Smooth muscle cell (in vitro differentiated cells): ENCODE data around the gene JMJD1C. TPM values are rescaled to one million over a fixed set of nuclear protein-coding genes. Genes with fewer than 3 reads are reported as not detected.

Source experiments
- DNase-seq: peaks from one replicate; lab custom pipeline; 2025; ENCODE audit not compliant: unreplicated experiment; lab: John Stamatoyannopoulos, UW
- H2AFZ ChIP-seq: fragments of 200-600 bp; sonication (generic); 2 replicates; pipeline ENCODE4 v1.6.0; 2016; ENCODE audit warnings: antibody characterized with exemption, low read depth, mild to moderate bottlenecking
- H3F3A ChIP-seq: fragments of 200-600 bp; sonication (generic); 2 replicates; pipeline ENCODE4 v1.6.0; 2017; ENCODE audit warnings: antibody characterized with exemption, low read depth
- H3K27ac ChIP-seq: fragments of 200-600 bp; sonication (generic); 2 replicates; pipeline ENCODE4 v1.5.1; 2016; ENCODE audit warnings: low read depth, mild to moderate bottlenecking
- H3K27me3 ChIP-seq: fragments of 200-600 bp; sonication (generic); 2 replicates; pipeline ENCODE4 v1.6.1; 2016; ENCODE audit warnings: low read depth, mild to moderate bottlenecking
- H3K36me3 ChIP-seq: fragments of 200-600 bp; sonication (generic); 2 replicates; pipeline ENCODE4 v1.5.1; 2016; ENCODE audit warnings: low read depth
- H3K4me1 ChIP-seq: fragments of 200-600 bp; sonication (generic); 2 replicates; pipeline ENCODE4 v1.5.1; 2016; ENCODE audit warnings: low read depth
- H3K4me2 ChIP-seq: fragments of 200-600 bp; sonication (generic); 2 replicates; pipeline ENCODE4 v1.6.0; 2016; ENCODE audit warnings: mild to moderate bottlenecking
- H3K4me3 ChIP-seq: fragments of 200-600 bp; sonication (generic); 2 replicates; pipeline ENCODE4 v1.5.1; 2016; ENCODE audit warnings: mild to moderate bottlenecking
- H3K79me2 ChIP-seq: fragments of 200-600 bp; sonication (generic); 2 replicates; pipeline ENCODE4 v1.6.0; 2016; ENCODE audit warnings: low read depth, mild to moderate bottlenecking
- H3K9ac ChIP-seq: fragments of 200-600 bp; sonication (generic); 2 replicates; pipeline ENCODE4 v1.6.0; 2016; ENCODE audit warnings: low read depth
- H3K9me3 ChIP-seq: fragments of 200-600 bp; sonication (generic); replicated peaks from 2 replicates; pipeline ENCODE4 v1.5.1; 2016; ENCODE audit warnings: low read depth
- H4K20me1 ChIP-seq: fragments of 200-600 bp; sonication (generic); 2 replicates; pipeline ENCODE4 v1.6.0; 2016; ENCODE audit warnings: low read depth
- WGBS: methylation state at CpG from one replicate; pipeline ENCODE4 v1.1.7; 2016; ENCODE audit warnings: low lambda C conversion rate; 5-methylcytosine and 5-hydroxymethylcytosine counted together
- polyA plus RNA-seq: library from polyadenylated mRNA; unstranded; fragments of >200 nt; fragmentation: Nextera tagmentation; extraction: Ambion mirVana; gene quantifications from 2 replicates; pipeline ENCODE4 v1.2.1, GENCODE V29; 2016
- total RNA-seq: library from RNA; depleted of rRNA; stranded (reverse); fragments of >200 nt; gene quantifications from 2 replicates; pipeline ENCODE4 v1.2.3, GENCODE V29; 2014
- TF ChIP-seq, protein P1 (sequence below): fragments of 200-600 bp; sonication (generic); IDR thresholded peaks from 2 replicates; pipeline ENCODE4 v1.5.1; 2017; ENCODE audit warnings: borderline replicate concordance, mild to moderate bottlenecking, antibody characterized with exemption; ENCODE audit not compliant: insufficient read depth, poor library complexity, severe bottlenecking

Gene JMJD1C
- total and polyA plus RNA-seq, 2 experiments from 2014 or later = 28.5 to 132 TPM

DNA sequence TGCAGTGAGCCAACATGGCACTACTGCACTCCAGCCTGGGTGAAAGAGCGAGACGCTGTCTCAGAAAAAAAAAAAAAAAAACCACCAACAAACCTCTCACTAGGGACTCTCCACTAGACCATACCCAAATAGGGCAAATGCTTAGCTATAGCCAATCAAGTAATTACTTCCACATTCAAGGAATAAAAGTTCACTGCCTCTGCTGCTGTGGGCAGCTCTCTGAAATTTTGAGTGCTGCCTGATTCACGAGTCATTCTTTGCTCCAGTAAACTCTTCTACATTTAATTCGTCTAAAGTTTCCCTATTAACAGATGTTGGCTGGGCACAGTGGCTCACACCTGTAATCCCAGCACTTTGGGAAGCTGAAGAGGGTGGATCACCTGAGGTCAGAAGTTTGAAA lies 337.3 kb downstream of the JMJD1C start:
- H2AFZ ChIP-seq = no peak overlapping the region

DNA sequence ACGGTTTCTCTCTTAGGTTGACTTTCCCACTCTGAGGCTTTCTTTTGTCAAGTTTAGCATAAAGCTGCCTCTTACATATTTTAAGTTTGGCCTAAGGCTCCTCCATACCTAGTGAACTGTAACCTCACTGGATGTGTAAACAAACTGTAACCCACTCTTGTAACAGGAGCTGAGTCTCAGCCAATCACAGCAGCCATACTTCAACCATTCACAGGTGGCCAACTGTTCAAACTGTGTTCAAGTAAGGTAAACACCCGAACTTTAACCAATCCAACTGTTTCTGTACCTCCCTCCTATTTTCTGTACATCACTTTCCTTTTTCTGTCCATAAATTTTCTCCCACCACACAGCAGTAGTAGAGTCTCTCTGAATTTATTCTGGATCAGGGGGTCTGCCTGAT lies 340.3 kb downstream of the JMJD1C start:
- no peaks in the 10 kb centered on the region for H3K36me3 ChIP-seq
- TF ChIP-seq, protein P1, sequence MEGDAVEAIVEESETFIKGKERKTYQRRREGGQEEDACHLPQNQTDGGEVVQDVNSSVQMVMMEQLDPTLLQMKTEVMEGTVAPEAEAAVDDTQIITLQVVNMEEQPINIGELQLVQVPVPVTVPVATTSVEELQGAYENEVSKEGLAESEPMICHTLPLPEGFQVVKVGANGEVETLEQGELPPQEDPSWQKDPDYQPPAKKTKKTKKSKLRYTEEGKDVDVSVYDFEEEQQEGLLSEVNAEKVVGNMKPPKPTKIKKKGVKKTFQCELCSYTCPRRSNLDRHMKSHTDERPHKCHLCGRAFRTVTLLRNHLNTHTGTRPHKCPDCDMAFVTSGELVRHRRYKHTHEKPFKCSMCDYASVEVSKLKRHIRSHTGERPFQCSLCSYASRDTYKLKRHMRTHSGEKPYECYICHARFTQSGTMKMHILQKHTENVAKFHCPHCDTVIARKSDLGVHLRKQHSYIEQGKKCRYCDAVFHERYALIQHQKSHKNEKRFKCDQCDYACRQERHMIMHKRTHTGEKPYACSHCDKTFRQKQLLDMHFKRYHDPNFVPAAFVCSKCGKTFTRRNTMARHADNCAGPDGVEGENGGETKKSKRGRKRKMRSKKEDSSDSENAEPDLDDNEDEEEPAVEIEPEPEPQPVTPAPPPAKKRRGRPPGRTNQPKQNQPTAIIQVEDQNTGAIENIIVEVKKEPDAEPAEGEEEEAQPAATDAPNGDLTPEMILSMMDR = no peak
- H4K20me1 ChIP-seq = no peaks in the 10 kb centered on the region
- no peaks in the 10 kb centered on the region for H3K4me1 ChIP-seq
- 98% methylated on average over 2 of the region's 2 CpGs for WGBS
- H3K79me2 ChIP-seq = no peaks in the 10 kb centered on the region
- no peaks in the 10 kb centered on the region for H3F3A ChIP-seq
- H3K27ac ChIP-seq = no peak overlapping the region
- H3K4me2 ChIP-seq = no peak overlapping the region
- no peak overlapping the region for H3K9ac ChIP-seq
- H2AFZ ChIP-seq = no peak overlapping the region
- H3K27me3 ChIP-seq = no peaks in the 10 kb centered on the region
- DNase-seq = no peak
- no peak overlapping the region for H3K4me3 ChIP-seq
- no peaks in the 10 kb centered on the region for H3K9me3 ChIP-seq

More for the DNA sequence above, 337.3 kb downstream of the JMJD1C start:
- TF ChIP-seq, protein P1 = no peak
- Histone ChIP-seq H4K20me1 (no peaks in the 10 kb centered on the region), H3F3A (no peaks in the 10 kb centered on the region), H3K9ac (no peak overlapping the region), H3K27ac (no peak overlapping the region), H3K9me3 (no peaks in the 10 kb centered on the region), H3K27me3 (no peaks in the 10 kb centered on the region), H3K36me3 (no peaks in the 10 kb centered on the region), H3K4me1 (no peaks in the 10 kb centered on the region), H3K4me2 (no peak overlapping the region), H3K4me3 (no peak overlapping the region), H3K79me2 (peaks cover 2% of the 10 kb centered on the region)
- WGBS = 76% methylated on average over 4 of the region's 4 CpGs
- no peak for DNase-seq

DNA sequence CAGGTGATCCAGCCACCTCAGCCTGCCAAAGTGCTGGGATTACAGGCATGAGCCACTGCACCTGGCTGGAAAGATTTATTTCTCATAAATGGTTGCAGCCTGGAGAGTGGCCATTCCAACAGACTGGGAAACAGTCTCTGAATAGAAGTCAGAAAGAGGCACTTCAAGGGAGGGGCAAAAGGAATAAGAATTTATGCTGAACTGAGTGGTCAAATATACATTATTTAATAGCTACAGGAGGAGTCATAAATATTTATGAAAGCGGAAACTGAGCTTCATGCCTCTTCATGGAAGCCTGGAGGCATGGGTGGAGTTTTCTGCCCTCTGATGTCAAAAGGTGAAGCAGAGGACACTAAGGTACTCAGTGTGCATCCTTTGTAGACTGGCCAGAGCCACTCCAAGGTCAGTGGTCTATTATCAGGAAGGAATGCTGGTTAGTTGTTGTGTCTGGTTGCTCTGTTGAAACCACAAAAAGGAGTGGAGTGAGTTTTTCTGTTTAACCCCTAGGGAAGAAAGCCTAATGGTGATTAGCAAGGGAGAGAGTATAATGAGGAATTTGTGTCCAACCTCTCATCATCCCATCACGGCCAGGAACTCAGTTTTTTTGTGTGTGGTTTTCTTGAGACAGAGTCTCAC lies 341.9 kb downstream of the JMJD1C start:
- TF ChIP-seq, protein P1 = no peak
- H3K4me2 ChIP-seq = no peak overlapping the region
- H3K36me3 ChIP-seq = no peaks in the 10 kb centered on the region
- no peaks in the 10 kb centered on the region for H3K27me3 ChIP-seq
- no peak overlapping the region for H2AFZ ChIP-seq
- 83% methylated on average over 2 of the region's 2 CpGs for WGBS
- H3K4me3 ChIP-seq = no peak overlapping the region
- no peaks in the 10 kb centered on the region for H3K9me3 ChIP-seq
- H3K9ac ChIP-seq = no peak overlapping the region
- no peaks in the 10 kb centered on the region for H3F3A ChIP-seq
- DNase-seq = no peak
- no peaks in the 10 kb centered on the region for H4K20me1 ChIP-seq
- H3K4me1 ChIP-seq = no peaks in the 10 kb centered on the region
- no peaks in the 10 kb centered on the region for H3K79me2 ChIP-seq
- H3K27ac ChIP-seq = no peak overlapping the region

DNA sequence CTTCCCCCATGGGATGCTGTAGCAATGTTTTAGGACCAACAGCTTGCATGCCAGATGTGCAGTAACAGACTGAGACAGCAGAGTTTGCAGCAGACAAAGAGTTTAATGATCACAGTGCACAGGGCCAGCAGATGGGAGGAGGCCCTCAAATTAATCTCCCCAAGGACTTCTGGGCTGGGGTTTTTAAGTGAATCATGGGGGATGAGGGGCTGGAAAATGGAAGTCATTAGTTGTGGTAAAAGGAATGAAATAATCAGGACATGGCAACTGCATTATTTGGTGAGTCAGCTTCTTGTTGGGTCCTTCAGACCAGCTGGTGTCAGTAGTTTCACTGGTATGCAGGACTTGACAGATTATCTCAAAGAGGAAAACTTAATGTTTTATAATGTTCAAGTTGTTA lies 345.2 kb downstream of the JMJD1C start:
- Histone ChIP-seq H3K27me3 (no peaks in the 10 kb centered on the region), H3K79me2 (no peaks in the 10 kb centered on the region), H3K36me3 (no peaks in the 10 kb centered on the region), H3K9me3 (no peaks in the 10 kb centered on the region), H2AFZ (no peak overlapping the region), H3K27ac (peak overlapping the region; percentile 50), H4K20me1 (no peaks in the 10 kb centered on the region), H3K4me2 (no peak overlapping the region), H3K4me3 (no peak overlapping the region), H3K4me1 (peaks cover 6% of the 10 kb centered on the region), H3K9ac (no peak overlapping the region), H3F3A (no peaks in the 10 kb centered on the region)
- TF ChIP-seq, protein P1 = no peak
- DNase-seq = no peak
